Esophagus muscularis mucosa (tissue), 4 donors: Measurements from ENCODE around the gene PTCD3. TPM values are rescaled to one million over a fixed set of nuclear protein-coding genes. Genes with fewer than 3 reads are reported as not detected.

Experiments used
- DNase-seq: peaks from one replicate; pipeline ENCODE4 v3.0.0-alpha.2; 2017; ENCODE audit errors: extremely low spot score
- H3K27ac ChIP-seq, 4 donors: fragments of 200-600 bp; sonication (generic); replicated peaks in 1 of 4; 1 replicate in 3 of 4; 2 replicates in 1 of 4; pipeline ENCODE4 v1.5.1; 2016 to 2019; ENCODE audit warnings: mild to moderate bottlenecking in 1 of 4
- H3K27me3 ChIP-seq, 4 donors: fragments of 200-600 bp; sonication (generic); one replicate each; pipeline versions ENCODE4 v1.5.1 to v1.6.0; 2016 to 2019
- H3K36me3 ChIP-seq, 4 donors: fragments of 200-600 bp; sonication (generic); one replicate each; pipeline ENCODE4 v1.5.1; 2016 to 2019
- H3K4me1 ChIP-seq, 4 donors: fragments of 200-600 bp; sonication (generic); one replicate each; pipeline ENCODE4 v1.5.1; 2016 to 2019
- H3K4me3 ChIP-seq, 4 donors: fragments of 200-600 bp; sonication (generic); 1 replicate in 2 of 4; 2 replicates in 2 of 4; pipeline ENCODE4 v1.5.1; 2016 to 2019; ENCODE audit warnings: mild to moderate bottlenecking in 4 of 4, moderate library complexity in 1 of 4
- H3K9me3 ChIP-seq, 4 donors: fragments of 200-600 bp; sonication (generic); 1 replicate in 3 of 4; 2 replicates in 1 of 4; pipeline ENCODE4 v1.5.1; 2016 to 2019
- CTCF ChIP-seq, 3 experiments: fragments of 200-600 bp in 2 of 3; fragments of 450-650 bp in 1 of 3; sonication (generic) in 2 of 3; IDR thresholded peaks; one replicate each; pipeline ENCODE4 v1.5.1; 2017 to 2019; ENCODE audit warnings: antibody characterized with exemption in 3 of 3, mild to moderate bottlenecking in 2 of 3, moderate library complexity in 1 of 3
- EP300 ChIP-seq: sonication (generic); formaldehyde crosslinking; IDR thresholded peaks from one replicate; pipeline ENCODE4 v1.6.1; 2017; ENCODE audit warnings: antibody characterized with exemption
- POLR2A ChIP-seq: fragments of 450-650 bp; IDR thresholded peaks from one replicate; pipeline ENCODE4 v1.6.1; 2017; ENCODE audit warnings: antibody characterized with exemption, moderate library complexity, mild to moderate bottlenecking, low read depth
- POLR2AphosphoS5 ChIP-seq, 2 donors: sonication (generic); formaldehyde crosslinking; IDR thresholded peaks; one replicate each; pipeline ENCODE4 v1.6.1; 2017; ENCODE audit warnings: antibody characterized with exemption in 2 of 2
- WGBS: methylation state at CpG from one replicate; pipeline ENCODE4 v1.1.5; 2018; 5-methylcytosine and 5-hydroxymethylcytosine counted together
- intact Hi-C: fragments of 100-400 bp; cut with DNase I; formaldehyde crosslinking; loops from one replicate; pipeline ENCODE4 v1.15.1; 2023
- total RNA-seq, 4 donors: library from RNA; depleted of rRNA; stranded (reverse); fragments of >200 nt; gene quantifications; one replicate each; pipeline versions ENCODE4 v1.1.0 to v1.2.1, GENCODE V29; 2016

PTCD3 gene
- total RNA-seq, 4 donors from 2014 or later = 40.4 to 65.1 (median 45.5) TPM

GRCh38 chr2:86147793-86148192 is 41.8 kb downstream of the PTCD3 start:
- 81% methylated on average over 2 of the region's 2 CpGs for WGBS
- H3K4me1 ChIP-seq = no peaks in the 10 kb centered on the region
- H3K27me3 ChIP-seq = no peaks in the 10 kb centered on the region
- no peak overlapping the region for H3K4me3 ChIP-seq
- peaks cover 52 to 92% (median 89%) of the 10 kb centered on the region in 4 donors for H3K36me3 ChIP-seq
- TF ChIP-seq CTCF (IDR thresholded peaks at IDR 0.05) (no peak), POLR2A (no peak), POLR2AphosphoS5 (IDR thresholded peaks at IDR 0.05) (no peak), EP300 (no peak)
- DNase-seq = no peak
- no peak overlapping the region for H3K27ac ChIP-seq
- intact Hi-C loops = no loop called here
- H3K9me3 ChIP-seq = no peaks in the 10 kb centered on the region

DNA sequence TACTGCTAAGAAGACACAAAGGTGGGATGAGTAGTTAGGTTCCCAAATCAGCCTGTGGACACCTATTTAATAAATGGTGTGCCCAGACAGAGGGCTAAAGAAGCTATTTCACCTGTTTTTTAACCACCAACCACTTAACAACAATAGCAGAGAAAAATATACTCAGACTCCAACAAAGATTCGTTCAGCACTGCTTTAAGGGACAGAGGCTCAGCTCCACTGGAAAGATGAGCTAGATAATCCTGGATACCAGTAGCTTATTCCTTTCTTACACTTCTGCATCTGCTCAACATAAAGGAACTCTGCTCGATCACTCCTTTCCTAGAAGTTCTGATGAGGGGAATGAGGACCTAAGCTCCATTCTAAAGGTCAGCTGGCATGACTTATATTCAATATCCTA is 44.5 kb downstream of the PTCD3 start:
- intact Hi-C loops = no loop called here
- Histone ChIP-seq H3K4me3 (no peak overlapping the region), H3K36me3 (peaks cover 36 to 85% (median 76%) of the 10 kb centered on the region in 4 donors), H3K27ac (no peak overlapping the region), H3K27me3 (no peaks in the 10 kb centered on the region), H3K9me3 (no peaks in the 10 kb centered on the region), H3K4me1 (no peaks in the 10 kb centered on the region)
- WGBS = 90% methylated on average over 2 of the region's 2 CpGs
- no peak for DNase-seq
- TF ChIP-seq CTCF (IDR thresholded peaks at IDR 0.05) (no peak), POLR2A (no peak), POLR2AphosphoS5 (IDR thresholded peaks at IDR 0.05) (no peak), EP300 (no peak)

- H3K4me1 ChIP-seq = no peaks in the 10 kb centered on the region
- TF ChIP-seq EP300 = no peak
- TF ChIP-seq POLR2A = no peak
- no peak for TF ChIP-seq POLR2AphosphoS5 (IDR thresholded peaks at IDR 0.05)
- no peak for TF ChIP-seq CTCF (IDR thresholded peaks at IDR 0.05)
Observed at GRCh38 chr2:86157009-86157556, 51.0 kb downstream of the PTCD3 start.

DNA sequence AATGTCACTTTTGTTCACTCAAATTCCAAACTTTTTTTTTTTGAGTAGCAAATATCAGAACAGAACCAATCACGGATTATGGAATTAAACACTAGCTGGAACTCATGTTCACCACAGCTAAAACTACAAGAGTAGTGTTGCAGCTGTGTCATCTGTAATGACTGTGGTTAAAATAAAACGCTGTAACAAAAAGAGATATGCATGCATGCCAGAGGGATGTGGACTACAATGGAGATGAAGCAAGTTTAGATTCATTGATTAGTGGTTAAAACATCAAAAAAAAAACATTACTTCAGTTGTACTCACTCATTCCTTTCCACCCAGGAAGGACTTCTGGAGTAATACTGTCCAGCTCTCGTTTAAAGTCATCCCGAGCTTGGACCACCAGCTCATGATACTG is 52.3 kb downstream of the PTCD3 start:
- TF ChIP-seq EP300 (no peak), POLR2A (no peak), CTCF (IDR thresholded peaks at IDR 0.05) (no peak), POLR2AphosphoS5 (IDR thresholded peaks at IDR 0.05) (no peak)
- intact Hi-C loops = no loop called here
- H3K4me3 ChIP-seq = no peak overlapping the region
- DNase-seq = no peak
- no peaks in the 10 kb centered on the region for H3K9me3 ChIP-seq
- no peak overlapping the region for H3K27ac ChIP-seq
- no peaks in the 10 kb centered on the region for H3K4me1 ChIP-seq
- no peaks in the 10 kb centered on the region for H3K27me3 ChIP-seq
- 87% methylated on average over 4 of the region's 4 CpGs for WGBS
- H3K36me3 ChIP-seq = peaks cover 53 to 95% (median 89%) of the 10 kb centered on the region in 4 donors

More at GRCh38 chr2:86157009-86157556, 51.0 kb downstream of the PTCD3 start:
- Histone ChIP-seq H3K27me3 (no peaks in the 10 kb centered on the region), H3K27ac (no peak overlapping the region), H3K36me3 (peaks cover 44 to 90% (median 80%) of the 10 kb centered on the region in 4 donors), H3K9me3 (no peaks in the 10 kb centered on the region), H3K4me3 (no peak overlapping the region)
- WGBS = 82% methylated on average over 2 of the region's 2 CpGs
- intact Hi-C loops = no loop called here
- no peak for DNase-seq
